ENCODE results near the gene CLEC16A.

The CLEC16A gene

GRCh38 chr16:10930755-10931093 lies 13.6 kb upstream of the CLEC16A start:
- TF ChIP-seq CTCF (conservative IDR thresholded peaks at IDR 0.05; ENCODE audit: low read depth) = no peak
- DNase-seq (ENCODE audit: low spot score) = no peak
- POLR2A ChIA-PET (ENCODE audit: low non-redundant PET) = no interaction called here
- no peak overlapping the region for H3K27ac ChIP-seq
- CTCF ChIA-PET = interaction anchor here (0.6 to 1.0 kb wide), 3 partner anchors 8 to 194 kb away, joined by 3 to 5 read pairs (median 3); no protein-coding TSS in a partner anchor

GRCh38 chr16:10931134-10931533 lies 13.2 kb upstream of the CLEC16A start:
- POLR2A ChIA-PET (ENCODE audit: low non-redundant PET) = no interaction called here
- no peak for DNase-seq (ENCODE audit: low spot score)
- CTCF ChIA-PET = interaction anchor here (0.6 to 1.0 kb wide), 2 partner anchors 12 to 194 kb away, joined by 3 to 5 read pairs; no protein-coding TSS in a partner anchor
- TF ChIP-seq CTCF (conservative IDR thresholded peaks at IDR 0.05; ENCODE audit: low read depth) = no peak
- no peak overlapping the region for H3K27ac ChIP-seq

- TF ChIP-seq CTCF (conservative IDR thresholded peaks at IDR 0.05; ENCODE audit: low read depth) = no peak
- ChIA-PET POLR2A (ENCODE audit: low non-redundant PET) (no interaction called here), CTCF (no interaction called here)
- no peak overlapping the region for H3K27ac ChIP-seq
- no peak for DNase-seq (ENCODE audit: low spot score)
These were observed 12.3 kb upstream of the CLEC16A start for GRCh38 chr16:10931977-10932632.

- H3K27ac ChIP-seq = no peak overlapping the region
- ChIA-PET CTCF (no interaction called here), POLR2A (ENCODE audit: low non-redundant PET) (no interaction called here)
- TF ChIP-seq CTCF (conservative IDR thresholded peaks at IDR 0.05; ENCODE audit: low read depth) = no peak
- no peak for DNase-seq (ENCODE audit: low spot score)
These were observed 11.2 kb upstream of the CLEC16A start for GRCh38 chr16:10932959-10933710.

GRCh38 chr16:10933865-10934264 lies 10.5 kb upstream of the CLEC16A start:
- ChIA-PET POLR2A (ENCODE audit: low non-redundant PET) (no interaction called here), CTCF (no interaction called here)
- no peak for DNase-seq (ENCODE audit: low spot score)
- TF ChIP-seq CTCF (conservative IDR thresholded peaks at IDR 0.05; ENCODE audit: low read depth) = no peak
- H3K27ac ChIP-seq = no peak overlapping the region

GRCh38 chr16:10934325-10935107 lies 9.8 kb upstream of the CLEC16A start:
- H3K27ac ChIP-seq = no peak overlapping the region
- no peak for DNase-seq (ENCODE audit: low spot score)
- TF ChIP-seq CTCF (conservative IDR thresholded peaks at IDR 0.05; ENCODE audit: low read depth) = no peak
- POLR2A ChIA-PET (ENCODE audit: low non-redundant PET) = no interaction called here
- CTCF ChIA-PET = interaction anchor here (0.6 kb wide), 1 partner anchor 179 kb away, joined by 3 read pairs; no protein-coding TSS in a partner anchor

Measured in RWPE1 (cell line).